ENCODE data around the gene MEGF6.

The MEGF6 gene

DNA sequence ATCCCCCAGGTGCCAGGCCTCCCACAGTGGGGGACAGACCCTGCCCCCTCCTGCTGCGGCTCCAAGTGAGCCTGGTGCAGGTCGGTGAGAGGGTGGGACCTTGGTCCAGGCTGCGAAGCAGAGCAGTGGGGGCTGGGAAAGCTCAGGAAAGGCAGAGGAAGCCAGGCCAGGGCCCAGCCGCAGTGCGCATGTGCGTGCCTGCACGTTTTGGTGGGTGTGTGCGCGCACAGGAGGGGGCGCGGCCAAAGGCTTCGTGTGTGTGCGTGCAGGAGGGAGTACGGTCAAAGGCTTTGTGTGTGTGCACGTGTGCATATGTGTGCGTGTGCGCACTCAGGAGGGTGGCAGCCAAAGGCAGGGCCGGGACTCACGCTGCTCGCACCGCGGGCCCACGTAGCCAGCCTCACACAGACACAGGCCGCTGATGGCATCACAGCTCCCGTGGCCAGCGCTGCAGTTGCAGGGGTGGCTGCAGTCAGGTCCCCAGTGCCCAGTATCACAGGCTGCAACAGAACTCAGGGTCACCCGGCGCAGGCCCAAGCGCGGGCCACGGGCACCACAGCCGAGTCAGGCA is 111.0 kb downstream of the MEGF6 start:
- DNase-seq = no peak

DNA sequence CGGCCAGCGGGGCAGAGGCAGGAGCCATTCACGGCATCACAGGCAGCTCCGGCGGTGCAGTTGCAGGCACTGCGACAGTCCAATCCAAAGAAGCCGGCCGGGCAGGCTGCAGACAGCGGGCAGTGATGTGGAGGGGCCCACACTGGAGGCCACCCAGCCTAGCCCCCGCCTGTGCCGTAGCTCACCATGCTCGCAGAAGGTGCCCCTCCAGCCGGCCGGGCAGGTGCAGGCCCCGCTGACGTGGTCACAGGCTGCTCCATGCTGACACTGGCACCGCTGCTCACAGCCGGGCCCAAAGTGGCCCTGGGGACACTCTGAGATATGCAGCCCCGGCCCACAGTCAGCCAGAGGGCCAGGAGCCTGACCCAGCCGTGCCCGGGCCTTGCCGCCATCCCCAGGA is 111.7 kb downstream of the MEGF6 start:
- no peak for DNase-seq

DNA sequence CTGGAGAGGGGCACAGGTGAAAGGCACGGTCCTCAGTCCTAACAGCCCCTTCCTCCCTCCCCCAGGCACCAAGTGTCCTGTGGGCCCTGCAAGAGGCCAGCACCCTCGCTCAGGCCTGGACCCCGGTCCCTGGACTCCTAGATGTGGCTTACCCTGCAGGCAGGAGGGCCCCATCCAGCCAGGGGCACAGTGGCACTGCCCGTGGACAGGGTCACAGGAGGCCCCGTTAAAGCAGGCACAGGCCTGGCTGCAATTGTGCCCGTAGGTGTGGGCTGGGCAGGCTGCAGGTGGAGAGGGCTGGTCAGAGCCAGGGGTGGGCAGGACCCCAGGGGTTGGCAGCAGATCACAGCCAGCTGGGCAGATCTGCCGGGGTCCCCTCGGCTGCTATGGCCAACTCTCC is 112.3 kb downstream of the MEGF6 start:
- no peak for DNase-seq

DNA sequence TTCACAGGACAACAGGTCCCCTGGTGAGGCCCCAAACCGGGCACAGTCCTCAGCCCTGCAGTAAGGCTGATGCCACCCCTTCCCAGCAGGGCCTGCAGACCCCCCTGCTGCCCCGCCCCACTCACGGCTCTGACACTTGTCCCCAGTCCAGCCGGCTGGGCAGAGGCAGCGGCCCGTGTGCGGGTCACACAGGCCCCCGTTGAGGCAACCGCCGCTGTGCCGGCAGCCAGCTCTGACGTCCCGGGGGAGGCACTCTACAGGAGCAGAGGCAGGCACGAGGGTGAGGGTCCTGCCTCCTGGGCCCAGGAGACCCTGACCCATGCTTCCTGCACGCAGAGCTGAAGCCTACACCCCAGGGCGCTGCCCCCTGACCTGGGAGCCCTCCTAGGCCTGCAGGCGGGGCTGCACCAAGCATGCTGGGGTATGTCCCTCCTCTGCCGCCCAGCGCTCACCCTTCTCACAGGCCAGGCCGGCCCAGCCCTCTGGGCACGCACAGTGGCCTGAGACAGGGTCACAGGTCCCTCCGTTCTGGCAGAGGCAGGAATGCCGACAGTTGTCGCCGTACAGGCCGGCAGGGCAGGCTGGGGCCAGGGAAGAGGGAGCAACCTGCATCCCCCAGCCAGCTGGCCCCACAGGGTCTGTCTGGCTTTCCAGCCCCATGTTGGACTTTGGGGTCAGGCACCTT is 112.9 kb downstream of the MEGF6 start:
- no peak for DNase-seq

DNA sequence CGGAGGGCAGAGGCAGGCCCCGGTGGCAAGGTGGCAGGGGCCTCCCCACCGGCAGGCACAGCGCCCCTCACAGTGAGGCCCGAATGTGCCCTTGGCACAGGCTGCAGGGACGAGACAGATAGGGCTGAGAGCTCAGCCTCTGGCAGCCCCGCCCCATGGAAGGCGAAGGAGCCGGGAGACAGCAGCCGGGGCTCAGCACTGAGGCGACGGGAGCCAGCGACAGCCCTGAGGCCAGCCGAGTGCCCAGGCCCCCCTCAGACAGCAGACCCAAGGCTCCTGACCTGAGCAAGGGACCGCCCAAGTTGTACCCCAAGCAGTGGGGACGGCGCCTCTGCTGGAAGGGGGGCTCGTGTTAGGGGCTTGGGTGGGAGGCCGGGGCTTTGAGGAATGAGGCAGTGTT is 113.8 kb downstream of the MEGF6 start:
- DNase-seq = no peak

DNA sequence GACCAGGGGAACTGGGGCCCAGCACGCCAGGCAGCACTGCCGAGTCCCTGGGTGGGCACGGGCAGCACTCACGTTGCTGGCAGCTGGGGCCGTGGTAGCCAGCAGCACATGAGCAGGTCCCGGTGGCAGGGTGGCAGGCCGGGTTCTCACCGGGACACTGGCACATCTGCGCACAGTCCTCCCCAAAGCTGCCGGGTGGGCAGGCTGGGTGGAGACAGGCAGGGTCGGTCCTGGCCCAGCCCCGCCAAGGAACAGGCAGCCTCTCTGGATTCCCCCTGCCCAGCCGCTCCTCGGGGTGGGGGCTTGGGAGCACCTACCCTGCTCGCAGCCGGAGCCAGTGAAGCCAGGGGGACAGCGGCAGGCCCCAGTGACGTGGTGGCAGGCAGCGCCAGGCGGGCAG is 114.4 kb downstream of the MEGF6 start:
- DNase-seq = no peak

DNA sequence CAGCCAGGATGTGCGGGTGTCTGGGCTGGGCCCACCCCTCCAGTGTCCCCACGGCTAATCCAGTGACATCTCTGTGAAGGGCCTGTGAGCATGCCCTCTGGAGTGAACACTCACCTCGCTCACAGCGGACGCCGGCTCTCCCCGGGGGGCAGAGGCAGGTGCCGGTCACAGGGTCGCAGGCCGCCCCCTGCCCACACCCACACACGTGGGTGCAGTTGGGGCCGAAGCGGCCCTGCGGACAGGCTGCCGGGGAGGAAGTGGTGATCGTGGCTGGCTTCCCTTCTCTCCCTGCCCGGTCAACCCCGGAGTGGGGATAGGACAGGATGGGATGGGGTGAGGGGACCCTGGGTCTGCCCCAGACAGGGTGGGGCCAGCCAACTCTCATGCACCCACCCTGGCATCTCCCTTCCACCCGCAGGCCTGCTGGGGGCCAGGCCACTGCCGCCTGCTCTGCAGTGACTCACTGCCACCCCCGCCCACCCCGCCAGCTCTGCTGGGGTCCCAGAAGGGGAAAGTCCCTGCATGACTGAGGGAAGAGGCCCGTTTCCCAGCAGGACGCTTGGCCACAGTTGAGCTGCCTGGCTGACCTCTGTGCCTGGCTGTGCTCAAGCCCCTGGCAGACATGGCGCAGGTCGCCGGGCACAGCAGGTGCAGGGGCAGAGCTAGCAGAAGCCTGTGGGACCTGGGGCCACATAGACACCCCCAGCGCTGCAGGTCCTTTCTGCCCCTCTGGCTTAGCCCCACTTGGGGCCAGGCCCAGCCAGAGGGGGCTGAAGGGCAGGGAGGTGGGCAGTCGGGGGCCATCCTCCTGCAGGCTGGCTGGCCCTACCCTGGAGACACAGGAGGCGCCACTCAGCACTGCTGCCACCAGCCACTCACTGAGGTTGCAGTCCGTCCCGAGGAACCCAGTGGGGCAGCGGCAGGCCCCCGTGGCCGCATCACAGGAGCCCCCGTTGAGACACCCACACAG is 115.2 kb downstream of the MEGF6 start:
- DNase-seq = no peak

DNA sequence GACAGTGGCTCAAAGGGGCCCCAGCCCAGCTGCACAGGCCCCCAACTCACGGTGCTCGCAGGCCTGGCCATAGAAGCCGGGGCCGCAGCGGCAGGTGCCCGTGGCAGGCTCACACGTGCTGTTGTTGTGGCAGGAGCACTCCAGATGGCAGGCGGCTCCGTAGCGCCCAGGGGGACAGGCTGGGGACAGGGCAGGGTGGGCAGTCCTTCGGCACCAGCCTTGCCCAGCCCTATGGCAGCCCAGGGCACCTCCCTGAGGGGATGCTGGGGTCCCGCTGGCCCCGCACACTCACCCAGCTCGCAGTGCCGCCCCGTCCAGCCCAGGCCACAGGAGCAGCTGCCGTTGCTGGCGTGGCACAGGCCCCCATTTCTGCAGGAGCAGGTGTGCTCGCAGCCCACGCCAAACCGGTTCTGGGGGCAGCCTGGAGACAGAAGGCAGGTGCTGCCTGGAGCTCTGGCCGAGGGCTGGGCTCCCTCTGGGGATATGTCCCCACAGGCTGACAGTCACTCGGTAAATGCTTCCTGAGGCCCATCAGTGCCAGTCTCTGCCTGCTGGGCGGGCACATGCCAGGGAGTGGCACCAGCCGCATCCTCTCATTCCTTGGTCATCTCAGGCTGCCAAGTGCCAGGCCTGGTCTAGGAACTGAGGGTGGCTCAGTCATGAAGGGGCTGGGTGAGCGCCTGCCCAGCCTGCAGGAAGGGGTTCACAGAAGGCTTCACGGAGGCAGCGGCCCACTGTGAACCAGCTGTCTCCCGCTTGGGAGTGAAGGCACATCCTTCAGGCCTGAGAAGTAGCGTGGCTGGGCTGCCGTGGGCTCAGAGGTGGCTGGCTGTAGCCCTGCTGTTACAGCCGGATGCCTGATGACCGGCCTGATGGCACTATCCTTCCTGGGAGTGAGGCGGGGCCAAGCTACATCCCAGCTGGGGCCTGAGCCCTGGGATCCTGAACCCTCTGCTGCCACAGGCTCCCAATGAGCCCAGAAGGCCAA is 116.7 kb downstream of the MEGF6 start:
- no peak for DNase-seq

DNA sequence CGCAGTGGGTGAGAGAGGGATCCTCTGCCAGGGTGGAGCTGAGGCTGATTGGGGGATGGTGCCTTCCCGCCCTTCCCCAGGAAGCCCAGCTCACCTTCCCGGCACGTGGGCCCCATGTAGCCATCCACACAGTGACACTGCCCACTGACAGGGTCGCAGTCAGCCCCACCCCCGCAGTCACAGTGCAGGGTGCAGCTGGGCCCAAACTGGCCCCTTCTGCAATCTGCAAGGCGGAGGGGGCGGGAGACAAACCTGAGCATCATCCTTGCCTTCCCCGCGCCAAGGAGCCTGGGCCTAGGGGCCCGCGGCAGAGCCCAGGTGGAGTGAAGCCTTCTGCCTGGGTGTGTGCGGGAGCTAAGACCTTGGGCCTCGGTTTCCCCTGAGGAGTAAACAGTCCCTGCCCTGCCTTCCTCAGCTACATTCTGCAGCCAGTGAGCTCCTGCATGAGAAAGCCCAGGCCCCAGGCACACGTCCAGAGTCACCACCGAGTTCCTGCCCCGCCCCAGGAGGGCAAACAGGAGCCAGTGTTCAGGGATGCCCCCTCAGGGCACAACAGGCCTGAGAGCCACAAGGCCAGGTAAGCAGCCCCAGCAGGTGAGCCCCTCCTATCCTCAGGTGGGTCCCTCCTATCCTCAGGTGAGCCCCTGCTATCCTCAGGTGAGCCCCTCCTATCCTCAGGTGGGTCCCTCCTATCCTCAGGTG is 118.6 kb downstream of the MEGF6 start:
- no peak for DNase-seq

DNA sequence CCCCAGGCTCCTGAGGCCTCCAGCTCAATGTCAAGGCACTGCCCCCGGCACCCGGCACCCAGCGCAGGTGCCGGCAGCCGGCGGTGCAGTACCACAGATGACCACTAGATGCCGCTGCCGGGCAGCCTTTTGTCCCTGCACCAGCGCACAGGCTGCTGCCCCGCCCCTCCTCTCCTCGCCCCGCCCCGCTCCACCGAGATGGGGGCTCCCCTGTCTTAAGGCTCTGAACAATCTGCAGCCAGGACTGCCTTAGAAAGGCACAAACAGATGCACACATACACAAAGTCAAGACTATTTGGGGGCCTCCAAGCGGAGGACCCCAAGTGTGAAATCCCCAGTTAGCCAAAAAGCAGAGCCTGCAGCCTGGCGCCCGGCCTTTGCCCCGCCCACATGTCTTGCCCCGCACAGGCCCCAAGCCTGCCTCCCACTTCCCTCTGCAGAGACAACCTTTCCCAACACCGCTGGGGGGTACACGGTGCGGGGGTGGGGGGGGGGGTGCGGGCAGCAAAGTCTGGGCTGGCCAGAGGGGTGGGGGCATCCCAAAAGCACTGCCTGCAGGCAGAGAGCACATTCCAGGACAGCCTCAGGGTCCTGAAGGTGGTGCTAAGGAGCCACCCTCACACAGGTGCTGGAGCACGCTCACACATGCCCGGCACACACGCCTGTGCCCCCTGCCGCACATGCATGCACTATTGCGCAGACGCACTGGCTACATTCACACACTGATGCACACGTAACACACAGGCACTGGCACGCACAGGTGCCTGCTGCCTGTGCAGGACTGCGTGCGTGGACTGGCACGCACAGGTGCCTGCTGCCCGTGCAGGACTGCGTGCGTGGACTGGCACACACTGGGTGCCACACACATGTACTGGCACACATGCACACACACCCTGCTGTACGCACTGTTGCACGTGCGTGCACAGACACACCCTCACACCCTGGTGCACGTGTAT is 119.7 kb downstream of the MEGF6 start:
- DNase-seq = peak; percentile 74

DNA sequence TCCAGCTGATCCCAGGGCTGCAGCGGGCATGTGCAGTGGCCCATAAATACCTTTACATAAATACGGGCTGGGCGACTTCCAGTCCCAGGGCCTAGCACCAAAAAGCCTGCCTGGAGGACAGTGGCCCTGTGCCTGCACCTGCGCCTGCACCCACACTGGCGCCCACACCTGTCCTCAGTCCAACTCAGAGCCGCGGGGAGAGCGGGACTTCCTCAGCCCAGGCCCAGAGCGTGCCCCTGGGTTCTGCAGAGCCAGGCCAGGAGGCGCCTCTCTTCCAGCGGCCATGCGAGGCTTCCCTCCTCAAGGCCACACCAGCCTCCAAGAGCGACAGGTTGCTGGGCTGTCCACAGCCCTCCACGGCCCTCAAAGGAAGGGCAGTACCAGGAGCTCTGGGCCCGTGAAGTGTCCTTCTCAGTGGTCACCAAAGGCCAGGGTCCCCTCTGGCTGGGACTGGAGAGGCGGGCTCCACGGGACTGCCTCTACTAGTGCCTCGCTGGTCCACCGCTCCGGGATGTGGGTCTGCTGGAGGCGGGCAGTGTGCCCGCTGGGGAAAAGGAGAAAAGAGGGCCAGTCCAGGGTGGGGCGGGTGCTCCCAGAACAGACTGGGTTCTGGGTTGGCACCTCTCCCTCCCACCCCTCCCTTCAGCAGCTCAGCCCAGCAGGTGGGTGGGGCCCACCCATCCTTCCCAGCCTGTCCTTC is 121.1 kb downstream of the MEGF6 start:
- DNase-seq = no peak

DNA sequence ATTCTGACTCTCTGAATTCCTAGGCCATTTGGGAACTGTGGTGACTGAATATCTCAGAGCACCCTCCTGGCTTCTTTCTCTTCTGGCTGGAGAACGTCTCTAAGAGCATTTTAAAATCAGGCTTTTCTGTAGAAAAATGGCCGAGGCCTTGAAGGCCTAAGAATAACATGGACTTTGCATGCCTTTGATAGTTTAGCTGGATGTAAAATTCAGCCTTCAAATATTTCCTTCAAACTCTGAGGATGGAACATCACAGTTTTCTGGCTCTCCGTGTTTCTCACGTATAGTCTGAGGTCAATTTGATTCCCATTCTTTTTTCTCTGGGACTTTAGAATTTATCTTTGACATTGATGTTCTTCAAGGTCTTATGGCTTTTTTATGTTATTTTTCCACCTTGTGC is 122.9 kb downstream of the MEGF6 start:
- no peak for DNase-seq

DNA sequence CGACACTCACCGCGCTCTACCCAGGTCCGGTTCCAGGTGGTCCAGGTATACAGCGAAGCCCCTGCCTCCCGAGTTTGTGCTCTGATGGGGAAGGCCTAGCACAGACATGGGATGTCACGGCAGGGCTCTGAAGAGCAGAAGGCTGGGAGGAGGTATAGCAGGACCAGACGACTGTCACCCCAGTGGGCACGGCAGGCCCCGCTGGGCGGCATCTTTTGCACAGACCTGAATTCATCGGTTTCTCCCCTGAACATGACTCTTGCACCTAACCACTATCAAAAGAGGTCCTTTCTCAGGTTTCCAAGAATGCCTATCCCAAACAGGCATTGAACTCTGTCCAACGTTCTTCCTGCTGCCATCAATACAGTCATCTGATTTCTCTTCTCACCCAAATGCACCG is 126.3 kb downstream of the MEGF6 start:
- no peak for DNase-seq

DNA sequence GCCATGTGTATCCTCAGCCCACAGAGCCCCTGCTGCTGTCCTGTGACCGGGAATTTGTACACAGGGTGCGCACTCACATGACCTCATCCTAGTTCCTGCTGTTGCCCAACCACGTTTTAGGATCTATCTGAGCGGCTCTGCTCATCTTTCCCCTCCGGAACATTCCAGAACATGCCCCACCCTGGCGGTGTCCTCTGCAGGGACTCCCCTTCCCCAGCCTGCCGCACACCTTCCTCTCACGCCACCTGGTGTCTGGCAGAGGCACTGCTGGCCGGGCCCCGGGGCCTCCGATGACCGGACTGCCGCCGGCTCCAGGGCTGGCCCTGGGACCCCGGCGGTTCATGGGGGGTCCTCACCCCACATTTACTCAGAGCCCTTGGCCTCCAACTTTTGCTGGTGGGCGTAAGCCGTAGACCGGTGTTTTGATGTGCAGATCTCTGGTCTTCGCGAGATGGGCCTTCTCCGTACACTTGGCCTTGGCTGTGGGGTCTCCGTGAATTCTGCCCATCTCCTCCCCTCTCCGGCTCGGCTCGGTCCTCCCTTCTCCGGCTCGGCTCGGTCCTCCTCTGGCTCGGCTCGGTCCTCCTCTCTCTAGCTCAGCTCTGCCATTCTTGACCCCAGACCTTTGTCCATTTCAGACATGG is 127.4 kb downstream of the MEGF6 start:
- peak; percentile 29 for DNase-seq

DNA sequence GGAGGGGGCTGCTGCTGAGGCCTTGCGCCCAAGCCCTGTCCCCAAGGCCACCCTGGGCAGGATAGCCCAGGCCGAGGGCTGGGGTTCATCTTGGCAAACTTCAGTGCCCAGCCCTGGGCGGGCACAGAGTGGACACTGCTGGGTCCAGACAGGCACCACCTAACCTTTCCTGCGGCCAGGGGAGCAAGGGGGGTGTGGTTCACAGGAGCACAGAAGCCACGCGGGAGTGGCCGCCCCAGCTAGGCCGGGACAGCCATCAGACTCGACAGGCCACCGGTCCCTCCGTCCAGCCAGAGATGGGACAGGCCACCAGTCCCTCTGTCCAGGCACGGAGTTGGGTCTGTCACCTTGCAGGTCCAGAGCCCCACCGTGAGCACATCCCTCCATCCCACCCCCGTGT is 127.9 kb downstream of the MEGF6 start:
- DNase-seq = no peak

DNA sequence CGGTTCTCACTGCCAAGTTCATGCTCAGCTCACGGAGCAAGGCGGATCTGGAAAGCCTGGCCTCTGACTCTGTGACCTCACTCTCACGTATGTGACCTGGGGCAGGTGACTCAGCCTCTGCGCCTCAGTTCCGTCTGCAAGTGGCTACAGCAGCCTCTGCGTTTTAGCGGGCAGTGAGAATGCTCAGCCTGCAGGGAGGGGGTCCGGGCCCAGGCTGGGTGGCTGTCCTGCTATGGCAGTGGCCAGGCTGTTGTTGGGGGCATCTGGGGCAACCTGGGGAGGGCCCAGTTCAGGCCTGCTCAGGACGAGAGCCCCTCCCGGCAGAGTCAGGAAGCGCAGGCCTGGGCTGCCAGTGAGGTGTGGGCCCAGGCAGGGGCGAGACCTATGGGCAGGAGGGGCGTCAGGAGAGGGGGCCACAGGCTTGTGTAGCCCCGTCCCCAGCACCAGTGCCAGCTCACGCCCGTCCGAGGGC is 128.9 kb downstream of the MEGF6 start:
- no peak for DNase-seq

DNA sequence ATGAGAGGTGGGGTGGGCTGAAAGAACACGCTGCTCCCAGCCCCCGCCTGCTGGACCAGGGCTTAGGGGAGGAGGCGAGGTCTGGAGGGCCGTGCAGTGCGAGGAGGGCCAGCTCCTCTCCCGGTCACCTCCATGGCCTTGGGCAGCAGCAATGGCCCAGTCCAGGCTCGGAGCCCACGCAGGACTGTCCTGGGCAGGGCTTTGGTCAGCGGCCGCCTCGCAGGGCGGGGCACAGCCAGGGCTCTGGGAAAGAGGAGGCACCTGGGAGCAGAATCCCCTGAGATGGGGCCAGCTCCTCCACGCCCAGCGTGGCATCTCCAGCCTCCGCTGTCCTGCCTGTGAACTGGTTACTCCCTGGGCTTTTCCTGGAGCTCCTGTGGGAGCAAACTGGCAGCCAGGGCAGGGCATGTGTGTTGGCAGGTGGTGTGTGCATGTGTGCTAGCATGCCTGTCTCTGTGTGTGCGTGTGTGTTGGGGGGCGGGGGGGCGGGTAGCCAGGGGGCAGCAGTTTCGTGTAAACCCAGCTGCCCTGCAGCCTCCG is 129.4 kb downstream of the MEGF6 start:
- no peak for DNase-seq

DNA sequence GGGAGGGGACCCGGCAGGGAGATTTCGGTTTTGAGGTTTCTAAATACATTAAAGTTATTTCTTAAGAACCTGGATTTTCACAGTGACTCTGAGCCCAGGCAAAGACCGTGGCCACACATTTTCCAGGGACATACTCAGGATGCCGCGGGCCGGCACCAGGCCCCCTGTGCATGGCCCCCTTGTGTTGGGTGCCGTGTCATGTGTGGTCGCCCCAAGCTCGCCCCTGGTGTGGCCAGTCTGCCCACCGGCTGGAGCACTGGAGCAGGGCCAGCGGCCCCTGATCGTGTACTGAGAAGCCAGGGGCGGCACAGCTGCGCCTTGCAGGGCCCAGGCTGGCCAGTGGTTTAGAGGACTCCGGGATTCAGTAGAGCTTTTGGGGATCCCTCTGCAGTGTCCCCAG is 130.3 kb downstream of the MEGF6 start:
- no peak for DNase-seq

DNA sequence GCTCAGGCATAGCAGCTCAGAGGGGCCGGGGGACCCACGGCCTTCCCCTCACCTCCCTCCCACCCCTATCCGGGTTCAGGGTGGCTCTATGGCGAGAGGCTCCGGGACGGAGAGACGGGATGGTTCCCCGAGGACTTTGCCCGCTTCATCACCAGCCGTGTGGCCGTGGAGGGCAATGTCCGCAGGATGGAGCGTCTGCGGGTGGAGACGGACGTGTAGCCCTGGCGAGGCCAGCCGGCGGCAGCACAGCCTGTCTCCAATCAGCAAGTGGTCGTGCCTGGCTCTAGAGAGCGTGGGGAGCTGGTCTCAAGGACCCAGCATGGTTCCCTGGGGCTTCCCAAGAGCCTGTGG is 131.0 kb downstream of the MEGF6 start:
- no peak for DNase-seq

Data from activated CD4-positive, alpha-beta T cell treated with anti-CD3 and anti-CD28 coated beads, Interleukin-2, amount 50 U/mL, for 16 hours (primary cell).